H1 (cell line): ENCODE measurements around the gene SCNN1B. TPM values are rescaled to one million over a fixed set of nuclear protein-coding genes. Genes with fewer than 3 reads are reported as not detected.

Source experiments
- CTCF ChIA-PET: fragments of 300-600 bp; sonication (Branson Sonifier 250); formaldehyde crosslinking; loops from one replicate; lab custom pipeline; 2021; ENCODE audit not compliant: partially characterized antibody; lab: Charles Lee
- POLR2A ChIA-PET: fragments of 300-600 bp; sonication (Branson Sonifier 250); formaldehyde crosslinking; loops from one replicate; lab custom pipeline; 2021; ENCODE audit warnings: inconsistent platforms; ENCODE audit not compliant: partially characterized antibody; lab: Charles Lee
- DNase-seq, 2 experiments: peaks; one replicate each; pipeline versions ENCODE4 v3.0.0 to v3.0.0-alpha.2; 2010 to 2022; ENCODE audit warnings: low spot score in 2 of 2, low read depth in 1 of 2, mixed read lengths in 1 of 2
- FAIRE-seq: peaks from 2 replicates; lab custom pipeline; 2011; peaks lifted over from hg19 to GRCh38; lab: Jason Lieb, UNC
- H2AFZ ChIP-seq: 2 replicates; pipeline ENCODE4 v1.8.1; 2012; ENCODE audit warnings: low read length, inconsistent platforms
- H2AK5ac ChIP-seq: 2 replicates; pipeline ENCODE4 v1.6.1; 2013; ENCODE audit warnings: low read depth, low read length
- H2BK120ac ChIP-seq: replicated peaks from 2 replicates; pipeline ENCODE3; 2013; ENCODE audit warnings: low read depth, low read length, inconsistent platforms
- H2BK12ac ChIP-seq: 2 replicates; pipeline ENCODE4 v1.6.1; 2013; ENCODE audit warnings: low read depth, low read length
- H2BK15ac ChIP-seq: 2 replicates; pipeline ENCODE4 v1.6.1; 2013; ENCODE audit warnings: low read length
- H2BK20ac ChIP-seq: 2 replicates; pipeline ENCODE4 v1.6.1; 2013; ENCODE audit warnings: low read length
- H2BK5ac ChIP-seq: 2 replicates; pipeline ENCODE4 v1.6.1; 2013; ENCODE audit warnings: low read depth, low read length
- H3K14ac ChIP-seq: 2 replicates; pipeline ENCODE4 v1.6.1; 2013; ENCODE audit warnings: inconsistent platforms; ENCODE audit not compliant: insufficient read length
- H3K18ac ChIP-seq: 2 replicates; pipeline ENCODE4 v1.6.1; 2013; ENCODE audit warnings: low read length; ENCODE audit errors: extremely low read depth
- H3K23ac ChIP-seq: 2 replicates; pipeline ENCODE4 v1.6.1; 2013; ENCODE audit warnings: inconsistent platforms; ENCODE audit not compliant: insufficient read length
- H3K23me2 ChIP-seq: 2 replicates; pipeline ENCODE4 v1.6.1; 2013; ENCODE audit warnings: low read depth, low read length
- H3K27ac ChIP-seq: 2 replicates; pipeline ENCODE4 v1.6.1; 2011; ENCODE audit warnings: low read depth, low read length, inconsistent platforms
- H3K27me3 ChIP-seq, 4 experiments: replicated peaks in 1 of 4; 1 replicate in 1 of 4; 2 replicates in 3 of 4; pipeline versions ENCODE4 v1.6.1 to v1.8.1; 2011 to 2013; ENCODE audit warnings: low read length in 3 of 4, mild to moderate bottlenecking in 3 of 4, inconsistent platforms in 2 of 4, mixed read lengths in 2 of 4, moderate library complexity in 1 of 4; ENCODE audit not compliant: control insufficient read depth in 3 of 4, insufficient read depth in 3 of 4; ENCODE audit errors: extremely low read depth in 1 of 4
- H3K36me3 ChIP-seq, 4 experiments: 2 replicates each; pipeline versions ENCODE4 v1.6.1 to v1.8.1; 2011 to 2013; ENCODE audit warnings: mild to moderate bottlenecking in 4 of 4, low read length in 3 of 4, moderate library complexity in 2 of 4, control low read depth in 1 of 4, inconsistent platforms in 1 of 4; ENCODE audit not compliant: insufficient read depth in 4 of 4, control insufficient read depth in 2 of 4
- H3K4ac ChIP-seq: replicated peaks from 2 replicates; pipeline ENCODE3; 2013; ENCODE audit warnings: low read length, low read depth, mixed read lengths, inconsistent platforms; ENCODE audit not compliant: insufficient read length
- H3K4me1 ChIP-seq, 4 experiments: replicated peaks in 1 of 4; 1 replicate in 1 of 4; 2 replicates in 3 of 4; pipeline versions ENCODE4 v1.6.1 to v1.8.1; 2011 to 2013; ENCODE audit warnings: low read length in 3 of 4, inconsistent platforms in 2 of 4, mixed read lengths in 1 of 4; ENCODE audit not compliant: insufficient read depth in 4 of 4, control insufficient read depth in 3 of 4
- H3K4me2 ChIP-seq, 2 experiments: 2 replicates each; pipeline versions ENCODE4 v1.6.1 to v1.8.1; 2011 to 2013; ENCODE audit warnings: low read depth in 2 of 2, low read length in 2 of 2, control low read depth in 1 of 2, inconsistent platforms in 1 of 2, mild to moderate bottlenecking in 1 of 2; ENCODE audit not compliant: insufficient read depth in 1 of 2
- H3K4me3 ChIP-seq, 4 experiments: fragments of 200-600, 300-600 bp in 1 of 4; sonication (generic), shearing (Covaris generic), sonication (Bioruptor Twin) in 1 of 4; 2 replicates each; pipeline versions ENCODE4 v1.5.1 to v1.8.1; 2011 to 2016; ENCODE audit warnings: low read length in 4 of 4, low read depth in 3 of 4, control low read depth in 2 of 4, inconsistent platforms in 2 of 4, mild to moderate bottlenecking in 2 of 4, mixed read lengths in 1 of 4, moderate library complexity in 1 of 4; ENCODE audit not compliant: insufficient read depth in 2 of 4; ENCODE audit errors: extremely low read depth in 1 of 4
- H3K56ac ChIP-seq: replicated peaks from 2 replicates; pipeline ENCODE3; 2013; ENCODE audit warnings: low read depth, mild to moderate bottlenecking, mixed read lengths, low read length, inconsistent platforms; ENCODE audit not compliant: insufficient read length
- H3K79me1 ChIP-seq: 2 replicates; pipeline ENCODE4 v1.6.1; 2013; ENCODE audit warnings: low read depth, low read length, control low read depth
- H3K79me2 ChIP-seq, 2 experiments: 2 replicates each; pipeline versions ENCODE4 v1.6.1 to v1.8.1; 2012 to 2013; ENCODE audit warnings: low read length in 2 of 2, mild to moderate bottlenecking in 2 of 2, inconsistent platforms in 1 of 2; ENCODE audit not compliant: insufficient read depth in 2 of 2, control insufficient read depth in 1 of 2
- H3K9ac ChIP-seq, 4 experiments: replicated peaks in 1 of 4; 1 replicate in 1 of 4; 2 replicates in 3 of 4; pipeline versions ENCODE4 v1.6.1 to v1.8.1; 2011 to 2013; ENCODE audit warnings: low read depth in 3 of 4, low read length in 3 of 4, control low read depth in 2 of 4, mild to moderate bottlenecking in 2 of 4, moderate library complexity in 2 of 4, inconsistent platforms in 1 of 4; ENCODE audit errors: extremely low read depth in 1 of 4
- H3K9me3 ChIP-seq, 2 experiments: 2 replicates each; pipeline versions ENCODE4 v1.6.1 to v1.8.1; 2012 to 2013; ENCODE audit warnings: mild to moderate bottlenecking in 2 of 2, moderate library complexity in 2 of 2, control low read depth in 1 of 2, inconsistent platforms in 1 of 2, low read depth in 1 of 2, low read length in 1 of 2, mixed read lengths in 1 of 2; ENCODE audit not compliant: insufficient read depth in 2 of 2
- H4K20me1 ChIP-seq, 2 experiments: replicated peaks in 1 of 2; 2 replicates each; pipeline versions ENCODE3 to v1.8.1; 2011 to 2013; ENCODE audit warnings: inconsistent platforms in 2 of 2, low read length in 2 of 2, mild to moderate bottlenecking in 1 of 2; ENCODE audit not compliant: insufficient read depth in 2 of 2, control insufficient read depth in 1 of 2
- H4K5ac ChIP-seq: 2 replicates; pipeline ENCODE4 v1.6.1; 2013; ENCODE audit warnings: low read length, low read depth, mixed read lengths, inconsistent platforms; ENCODE audit not compliant: insufficient read length
- H4K8ac ChIP-seq: 2 replicates; pipeline ENCODE4 v1.8.0; 2013; ENCODE audit warnings: mild to moderate bottlenecking, moderate library complexity, low read length, inconsistent platforms; ENCODE audit not compliant: insufficient read depth; ENCODE audit errors: extremely low read depth
- H4K91ac ChIP-seq: replicated peaks from 2 replicates; pipeline ENCODE3; 2013; ENCODE audit warnings: low read length, mixed read lengths, inconsistent platforms; ENCODE audit not compliant: insufficient read length
- JUN ChIP-seq: IDR thresholded peaks from 2 replicates; pipeline ENCODE4 v1.6.1; 2011; ENCODE audit warnings: low read depth, mild to moderate bottlenecking, improper control_type of control experiment, low read length
- KDM5A ChIP-seq: fragments of 200-600 bp; IDR thresholded peaks from 2 replicates; pipeline ENCODE4 v1.7.1; 2012; ENCODE audit warnings: mild to moderate bottlenecking, low read length, inconsistent platforms, mixed read lengths
- RAD21 ChIP-seq, 2 experiments: IDR thresholded peaks in 1 of 2; conservative IDR thresholded peaks in 1 of 2; 2 replicates each; pipeline ENCODE4 v1.6.1; 2011; ENCODE audit warnings: low read depth in 2 of 2, low read length in 2 of 2, improper control_type of control experiment in 1 of 2, inconsistent platforms in 1 of 2, mild to moderate bottlenecking in 1 of 2, moderate library complexity in 1 of 2
- RXRA ChIP-seq: IDR thresholded peaks from 2 replicates; pipeline ENCODE4 v1.6.1; 2011; ENCODE audit warnings: low read depth, mild to moderate bottlenecking, low read length, moderate library complexity; ENCODE audit not compliant: insufficient read depth
- SIX5 ChIP-seq: IDR thresholded peaks from 2 replicates; pipeline ENCODE4 v1.6.1; 2011; ENCODE audit warnings: mild to moderate bottlenecking, low read depth, low read length
- TAF1 ChIP-seq: IDR thresholded peaks from 2 replicates; pipeline ENCODE4 v1.6.1; 2011; ENCODE audit warnings: mild to moderate bottlenecking, low read depth, low read length
- TBP ChIP-seq: IDR thresholded peaks from 2 replicates; pipeline ENCODE4 v1.6.1; 2011; ENCODE audit warnings: low read depth, low read length, improper control_type of control experiment
- TEAD4 ChIP-seq: IDR thresholded peaks from 2 replicates; pipeline ENCODE4 v1.6.1; 2012; ENCODE audit warnings: low read depth, low read length, inconsistent platforms, mixed read lengths
- ZNF274 ChIP-seq: IDR thresholded peaks from 2 replicates; pipeline ENCODE4 v1.7.0; 2012; ENCODE audit warnings: low read length, borderline replicate concordance; ENCODE audit errors: extremely low read depth
- WGBS, 2 experiments: shearing (Covaris generic) in 1 of 2; methylation state at CpG; one replicate each; pipeline versions ENCODE4 v1.1.6 to v1.1.7; 2013 to 2015; ENCODE audit warnings: low lambda C conversion rate in 2 of 2, mixed read lengths in 2 of 2, inconsistent platforms in 1 of 2, low coverage in 1 of 2, missing lambda C conversion rate in 1 of 2; ENCODE audit not compliant: insufficient replicate concordance in 2 of 2, insufficient coverage in 1 of 2, insufficient read length in 1 of 2; ENCODE audit errors: extremely low coverage in 1 of 2, missing lambda C conversion rate in 1 of 2; 5-methylcytosine and 5-hydroxymethylcytosine counted together
- polyA plus RNA-seq, 7 experiments: library from polyadenylated mRNA; depleted of rRNA in 3 of 7; stranded (reverse) in 5 of 7; unstranded in 2 of 7; fragments of >200 nt in 5 of 7; fragments of 200-250 nt in 2 of 7; gene quantifications; 1 replicate in 5 of 7; 2 replicates in 1 of 7; 4 replicates in 1 of 7; pipeline versions ENCODE4 v1.2.1 to v1.2.3, GENCODE V29; 2011 to 2013; ENCODE audit warnings: missing spikeins in 2 of 7, mixed read lengths in 2 of 7
- total RNA-seq: library from RNA; stranded (reverse); fragmentation: NEBNext Ultra II Directional; extraction: Animal tissue kit (Norgen Biotek cat#: 25700); gene quantifications from 2 replicates; pipeline ENCODE4 v1.2.1, GENCODE V29; 2021

SCNN1B gene
- total and polyA plus RNA-seq, 2 of the 8 experiments (the other 6 are each of a cell fraction or from before 2014, with no cell fraction given) = 0.20 to 0.95 TPM

DNA sequence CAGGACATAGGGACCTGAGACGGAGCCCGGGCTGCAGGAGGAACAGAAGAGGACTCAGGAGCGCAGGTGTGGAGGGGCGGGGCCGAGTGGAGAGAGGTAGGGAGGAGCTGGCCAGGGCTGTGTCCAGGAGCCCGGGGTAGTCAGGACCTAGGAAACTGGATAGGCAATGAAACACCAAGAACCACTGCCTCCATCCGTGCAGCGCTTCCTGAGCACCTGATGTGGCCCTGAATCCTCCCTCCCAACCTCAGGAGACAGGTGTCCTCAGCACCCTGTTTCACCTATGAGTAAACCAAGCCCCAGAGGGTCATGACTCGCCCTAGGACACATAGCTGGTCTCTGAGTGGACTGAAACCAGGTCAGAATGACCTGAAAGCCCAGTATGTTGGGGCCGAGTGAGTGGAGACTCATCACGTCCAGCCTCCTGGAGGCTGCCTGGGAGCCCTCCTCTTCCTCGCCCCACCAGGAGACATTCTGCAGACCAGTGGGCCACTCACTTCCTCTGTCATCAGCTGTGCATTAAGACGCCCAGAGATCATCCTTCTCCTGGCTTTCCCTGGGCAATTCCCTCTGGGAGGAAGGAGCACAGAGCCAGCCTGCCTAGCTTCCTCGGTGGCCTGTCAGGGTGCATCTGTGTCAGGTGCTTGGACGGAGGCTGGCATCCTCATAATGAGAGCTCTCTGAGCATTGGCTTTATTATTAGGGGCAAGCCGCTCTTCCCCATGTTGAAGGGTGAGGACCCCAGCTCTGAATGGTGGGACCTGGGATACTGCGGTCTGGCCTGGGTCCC, 72.8 kb downstream of the SCNN1B start:
- H3K23me2 ChIP-seq = no peaks in the 10 kb centered on the region; the same call in 1 of the 2 replicates
- no peaks in the 10 kb centered on the region for H3K79me2 ChIP-seq
- peaks cover 0 to 1% of the 10 kb centered on the region in 2 experiments for H4K20me1 ChIP-seq
- no peaks in the 10 kb centered on the region for H3K79me1 ChIP-seq
- H2AK5ac ChIP-seq = no peak overlapping the region
- DNase-seq (no peak), FAIRE-seq (no peak)
- ChIA-PET POLR2A (interaction anchor here (1.3 to 2.1 kb wide), 2 partner anchors 9 to 11 kb away, joined by 4 to 6 read pairs; no protein-coding TSS in a partner anchor), CTCF (interaction anchor here (0.6 to 2.0 kb wide), 8 partner anchors 8 to 221 kb away, joined by 3 to 8 read pairs (median 4); no protein-coding TSS in a partner anchor)
- no peak overlapping the region for H3K4me3 ChIP-seq
- H4K8ac ChIP-seq = no peak overlapping the region
- no peak overlapping the region for H3K18ac ChIP-seq
- H2BK15ac ChIP-seq = no peak overlapping the region
- no peak overlapping the region for H2AFZ ChIP-seq
- peak overlapping the region; percentile 30 for H3K56ac ChIP-seq
- no peak overlapping the region for H2BK120ac ChIP-seq
- no peak overlapping the region for H3K14ac ChIP-seq
- no peaks in the 10 kb centered on the region for H3K27me3 ChIP-seq
- H3K4me1 ChIP-seq = peaks cover 0 to 4% (median 1%) of the 10 kb centered on the region in 4 experiments; a peak in 2 of 7 replicates
- H3K36me3 ChIP-seq = no peaks in the 10 kb centered on the region
- no peak overlapping the region for H3K23ac ChIP-seq
- H4K5ac ChIP-seq = no peak overlapping the region
- no peak overlapping the region for H4K91ac ChIP-seq
- H2BK5ac ChIP-seq = no peak overlapping the region
- H3K9ac ChIP-seq = no peak overlapping the region
- no peak overlapping the region for H3K4ac ChIP-seq
- no peak overlapping the region for H3K27ac ChIP-seq
- H2BK12ac ChIP-seq = no peak overlapping the region
- H2BK20ac ChIP-seq = no peak overlapping the region
- H3K9me3 ChIP-seq = no peaks in the 10 kb centered on the region
- 88% methylated on average over 17 of the region's 17 CpGs; no CpG with 5 or more reads in 1 of the 2 experiments for WGBS, 2 experiments
- TF ChIP-seq RAD21 (IDR thresholded peaks at IDR 0.05 in 1 of 2, conservative IDR thresholded peaks at IDR 0.05 in 1 of 2; ENCODE audit: low read depth in 2 of 2, low read length in 2 of 2) (no peak), JUN (no peak), TBP (no peak), RXRA (no peak), TAF1 (no peak), TEAD4 (no peak), KDM5A (no peak), ZNF274 (no peak), SIX5 (no peak)
- TF ChIP-seq, all 59 proteins: peak for 0
- H3K4me2 ChIP-seq = no peak overlapping the region
